H1 (cell line): ENCODE results near the gene CYP2C19. TPM values are rescaled to one million over a fixed set of nuclear protein-coding genes. Genes with fewer than 3 reads are reported as not detected.

Experiments
- CTCF ChIA-PET: fragments of 300-600 bp; sonication (Branson Sonifier 250); formaldehyde crosslinking; loops from one replicate; lab custom pipeline; 2021; ENCODE audit not compliant: partially characterized antibody; lab: Charles Lee
- POLR2A ChIA-PET: fragments of 300-600 bp; sonication (Branson Sonifier 250); formaldehyde crosslinking; loops from one replicate; lab custom pipeline; 2021; ENCODE audit warnings: inconsistent platforms; ENCODE audit not compliant: partially characterized antibody; lab: Charles Lee
- DNase-seq, 2 experiments: peaks; one replicate each; pipeline versions ENCODE4 v3.0.0 to v3.0.0-alpha.2; 2010 to 2022; ENCODE audit warnings: low spot score in 2 of 2, low read depth in 1 of 2, mixed read lengths in 1 of 2
- FAIRE-seq: peaks from 2 replicates; lab custom pipeline; 2011; peaks lifted over from hg19 to GRCh38; lab: Jason Lieb, UNC
- H2AFZ ChIP-seq: 2 replicates; pipeline ENCODE4 v1.8.1; 2012; ENCODE audit warnings: low read length, inconsistent platforms
- H2AK5ac ChIP-seq: 2 replicates; pipeline ENCODE4 v1.6.1; 2013; ENCODE audit warnings: low read depth, low read length
- H2BK120ac ChIP-seq: replicated peaks from 2 replicates; pipeline ENCODE3; 2013; ENCODE audit warnings: low read depth, low read length, inconsistent platforms
- H2BK12ac ChIP-seq: 2 replicates; pipeline ENCODE4 v1.6.1; 2013; ENCODE audit warnings: low read depth, low read length
- H2BK15ac ChIP-seq: 2 replicates; pipeline ENCODE4 v1.6.1; 2013; ENCODE audit warnings: low read length
- H2BK20ac ChIP-seq: 2 replicates; pipeline ENCODE4 v1.6.1; 2013; ENCODE audit warnings: low read length
- H2BK5ac ChIP-seq: 2 replicates; pipeline ENCODE4 v1.6.1; 2013; ENCODE audit warnings: low read depth, low read length
- H3K14ac ChIP-seq: 2 replicates; pipeline ENCODE4 v1.6.1; 2013; ENCODE audit warnings: inconsistent platforms; ENCODE audit not compliant: insufficient read length
- H3K18ac ChIP-seq: 2 replicates; pipeline ENCODE4 v1.6.1; 2013; ENCODE audit warnings: low read length; ENCODE audit errors: extremely low read depth
- H3K23ac ChIP-seq: 2 replicates; pipeline ENCODE4 v1.6.1; 2013; ENCODE audit warnings: inconsistent platforms; ENCODE audit not compliant: insufficient read length
- H3K23me2 ChIP-seq: 2 replicates; pipeline ENCODE4 v1.6.1; 2013; ENCODE audit warnings: low read depth, low read length
- H3K27ac ChIP-seq: 2 replicates; pipeline ENCODE4 v1.6.1; 2011; ENCODE audit warnings: low read depth, low read length, inconsistent platforms
- H3K27me3 ChIP-seq, 4 experiments: replicated peaks in 1 of 4; 1 replicate in 1 of 4; 2 replicates in 3 of 4; pipeline versions ENCODE4 v1.6.1 to v1.8.1; 2011 to 2013; ENCODE audit warnings: low read length in 3 of 4, mild to moderate bottlenecking in 3 of 4, inconsistent platforms in 2 of 4, mixed read lengths in 2 of 4, moderate library complexity in 1 of 4; ENCODE audit not compliant: control insufficient read depth in 3 of 4, insufficient read depth in 3 of 4; ENCODE audit errors: extremely low read depth in 1 of 4
- H3K36me3 ChIP-seq, 4 experiments: 2 replicates each; pipeline versions ENCODE4 v1.6.1 to v1.8.1; 2011 to 2013; ENCODE audit warnings: mild to moderate bottlenecking in 4 of 4, low read length in 3 of 4, moderate library complexity in 2 of 4, control low read depth in 1 of 4, inconsistent platforms in 1 of 4; ENCODE audit not compliant: insufficient read depth in 4 of 4, control insufficient read depth in 2 of 4
- H3K4ac ChIP-seq: replicated peaks from 2 replicates; pipeline ENCODE3; 2013; ENCODE audit warnings: low read length, low read depth, mixed read lengths, inconsistent platforms; ENCODE audit not compliant: insufficient read length
- H3K4me1 ChIP-seq, 4 experiments: replicated peaks in 1 of 4; 1 replicate in 1 of 4; 2 replicates in 3 of 4; pipeline versions ENCODE4 v1.6.1 to v1.8.1; 2011 to 2013; ENCODE audit warnings: low read length in 3 of 4, inconsistent platforms in 2 of 4, mixed read lengths in 1 of 4; ENCODE audit not compliant: insufficient read depth in 4 of 4, control insufficient read depth in 3 of 4
- H3K4me2 ChIP-seq, 2 experiments: 2 replicates each; pipeline versions ENCODE4 v1.6.1 to v1.8.1; 2011 to 2013; ENCODE audit warnings: low read depth in 2 of 2, low read length in 2 of 2, control low read depth in 1 of 2, inconsistent platforms in 1 of 2, mild to moderate bottlenecking in 1 of 2; ENCODE audit not compliant: insufficient read depth in 1 of 2
- H3K4me3 ChIP-seq, 4 experiments: fragments of 200-600, 300-600 bp in 1 of 4; sonication (generic), shearing (Covaris generic), sonication (Bioruptor Twin) in 1 of 4; 2 replicates each; pipeline versions ENCODE4 v1.5.1 to v1.8.1; 2011 to 2016; ENCODE audit warnings: low read length in 4 of 4, low read depth in 3 of 4, control low read depth in 2 of 4, inconsistent platforms in 2 of 4, mild to moderate bottlenecking in 2 of 4, mixed read lengths in 1 of 4, moderate library complexity in 1 of 4; ENCODE audit not compliant: insufficient read depth in 2 of 4; ENCODE audit errors: extremely low read depth in 1 of 4
- H3K56ac ChIP-seq: replicated peaks from 2 replicates; pipeline ENCODE3; 2013; ENCODE audit warnings: low read depth, mild to moderate bottlenecking, mixed read lengths, low read length, inconsistent platforms; ENCODE audit not compliant: insufficient read length
- H3K79me1 ChIP-seq: 2 replicates; pipeline ENCODE4 v1.6.1; 2013; ENCODE audit warnings: low read depth, low read length, control low read depth
- H3K79me2 ChIP-seq, 2 experiments: 2 replicates each; pipeline versions ENCODE4 v1.6.1 to v1.8.1; 2012 to 2013; ENCODE audit warnings: low read length in 2 of 2, mild to moderate bottlenecking in 2 of 2, inconsistent platforms in 1 of 2; ENCODE audit not compliant: insufficient read depth in 2 of 2, control insufficient read depth in 1 of 2
- H3K9ac ChIP-seq, 4 experiments: replicated peaks in 1 of 4; 1 replicate in 1 of 4; 2 replicates in 3 of 4; pipeline versions ENCODE4 v1.6.1 to v1.8.1; 2011 to 2013; ENCODE audit warnings: low read depth in 3 of 4, low read length in 3 of 4, control low read depth in 2 of 4, mild to moderate bottlenecking in 2 of 4, moderate library complexity in 2 of 4, inconsistent platforms in 1 of 4; ENCODE audit errors: extremely low read depth in 1 of 4
- H3K9me3 ChIP-seq, 2 experiments: 2 replicates each; pipeline versions ENCODE4 v1.6.1 to v1.8.1; 2012 to 2013; ENCODE audit warnings: mild to moderate bottlenecking in 2 of 2, moderate library complexity in 2 of 2, control low read depth in 1 of 2, inconsistent platforms in 1 of 2, low read depth in 1 of 2, low read length in 1 of 2, mixed read lengths in 1 of 2; ENCODE audit not compliant: insufficient read depth in 2 of 2
- H4K20me1 ChIP-seq, 2 experiments: replicated peaks in 1 of 2; 2 replicates each; pipeline versions ENCODE3 to v1.8.1; 2011 to 2013; ENCODE audit warnings: inconsistent platforms in 2 of 2, low read length in 2 of 2, mild to moderate bottlenecking in 1 of 2; ENCODE audit not compliant: insufficient read depth in 2 of 2, control insufficient read depth in 1 of 2
- H4K5ac ChIP-seq: 2 replicates; pipeline ENCODE4 v1.6.1; 2013; ENCODE audit warnings: low read length, low read depth, mixed read lengths, inconsistent platforms; ENCODE audit not compliant: insufficient read length
- H4K8ac ChIP-seq: 2 replicates; pipeline ENCODE4 v1.8.0; 2013; ENCODE audit warnings: mild to moderate bottlenecking, moderate library complexity, low read length, inconsistent platforms; ENCODE audit not compliant: insufficient read depth; ENCODE audit errors: extremely low read depth
- H4K91ac ChIP-seq: replicated peaks from 2 replicates; pipeline ENCODE3; 2013; ENCODE audit warnings: low read length, mixed read lengths, inconsistent platforms; ENCODE audit not compliant: insufficient read length
- CEBPB ChIP-seq: IDR thresholded peaks from 2 replicates; pipeline ENCODE4 v1.6.1; 2012; ENCODE audit warnings: low read depth, low read length
- NANOG ChIP-seq: IDR thresholded peaks from 2 replicates; pipeline ENCODE4 v1.6.1; 2011; ENCODE audit warnings: low read length, low read depth, mild to moderate bottlenecking, inconsistent platforms; ENCODE audit not compliant: insufficient read depth, poor library complexity, severe bottlenecking
- POLR2A ChIP-seq, 2 experiments: IDR thresholded peaks; 1 replicate in 1 of 2; 2 replicates in 1 of 2; pipeline ENCODE4 v1.6.1; 2011; ENCODE audit warnings: low read depth in 2 of 2, low read length in 2 of 2, mild to moderate bottlenecking in 2 of 2; ENCODE audit errors: control extremely low read depth in 1 of 2
- POU5F1 ChIP-seq: IDR thresholded peaks from 2 replicates; pipeline ENCODE4 v1.6.1; 2011; ENCODE audit warnings: low read depth, mild to moderate bottlenecking, low read length, moderate library complexity
- SIX5 ChIP-seq: IDR thresholded peaks from 2 replicates; pipeline ENCODE4 v1.6.1; 2011; ENCODE audit warnings: mild to moderate bottlenecking, low read depth, low read length
- TAF1 ChIP-seq: IDR thresholded peaks from 2 replicates; pipeline ENCODE4 v1.6.1; 2011; ENCODE audit warnings: mild to moderate bottlenecking, low read depth, low read length
- TBP ChIP-seq: IDR thresholded peaks from 2 replicates; pipeline ENCODE4 v1.6.1; 2011; ENCODE audit warnings: low read depth, low read length, improper control_type of control experiment
- USF2 ChIP-seq: IDR thresholded peaks from 2 replicates; pipeline ENCODE4 v1.6.1; 2011; ENCODE audit warnings: low read length, improper control_type of control experiment
- WGBS, 2 experiments: shearing (Covaris generic) in 1 of 2; methylation state at CpG; one replicate each; pipeline versions ENCODE4 v1.1.6 to v1.1.7; 2013 to 2015; ENCODE audit warnings: low lambda C conversion rate in 2 of 2, mixed read lengths in 2 of 2, inconsistent platforms in 1 of 2, low coverage in 1 of 2, missing lambda C conversion rate in 1 of 2; ENCODE audit not compliant: insufficient replicate concordance in 2 of 2, insufficient coverage in 1 of 2, insufficient read length in 1 of 2; ENCODE audit errors: extremely low coverage in 1 of 2, missing lambda C conversion rate in 1 of 2; 5-methylcytosine and 5-hydroxymethylcytosine counted together
- polyA plus RNA-seq, 7 experiments: library from polyadenylated mRNA; depleted of rRNA in 3 of 7; stranded (reverse) in 5 of 7; unstranded in 2 of 7; fragments of >200 nt in 5 of 7; fragments of 200-250 nt in 2 of 7; gene quantifications; 1 replicate in 5 of 7; 2 replicates in 1 of 7; 4 replicates in 1 of 7; pipeline versions ENCODE4 v1.2.1 to v1.2.3, GENCODE V29; 2011 to 2013; ENCODE audit warnings: missing spikeins in 2 of 7, mixed read lengths in 2 of 7
- total RNA-seq: library from RNA; stranded (reverse); fragmentation: NEBNext Ultra II Directional; extraction: Animal tissue kit (Norgen Biotek cat#: 25700); gene quantifications from 2 replicates; pipeline ENCODE4 v1.2.1, GENCODE V29; 2021
- TF ChIP-seq, protein P1 (sequence below), 3 experiments: IDR thresholded peaks; 1 replicate in 2 of 3; 2 replicates in 1 of 3; pipeline versions ENCODE4 v1.5.1 to v1.6.1; 2011; ENCODE audit warnings: low read length in 3 of 3, mild to moderate bottlenecking in 3 of 3, inconsistent platforms in 2 of 3, low read depth in 1 of 3, moderate library complexity in 1 of 3; ENCODE audit not compliant: insufficient read depth in 1 of 3; ENCODE audit errors: control extremely low read depth in 1 of 3
- TF ChIP-seq, protein P2 (sequence below): IDR thresholded peaks from 2 replicates; pipeline ENCODE4 v1.6.1; 2012; ENCODE audit warnings: low read length, inconsistent platforms

CYP2C19 gene
- total and polyA plus RNA-seq, 2 of the 8 experiments (the other 6 are each of a cell fraction or from before 2014, with no cell fraction given) = not detected

GRCh38 chr10:94889123-94889522 lies 126.6 kb downstream of the CYP2C19 start:
- Histone ChIP-seq H3K4me1 (no peaks in the 10 kb centered on the region), H4K20me1 (no peaks in the 10 kb centered on the region), H2AFZ (no peak overlapping the region), H3K4me3 (no peak overlapping the region), H3K9ac (no peak overlapping the region), H2AK5ac (no peak overlapping the region), H4K91ac (no peak overlapping the region), H3K14ac (no peak overlapping the region), H2BK20ac (no peak overlapping the region), H3K9me3 (peaks cover 4 to 6% of the 10 kb centered on the region in 2 experiments; a peak in 3 of 4 replicates), H4K5ac (no peak overlapping the region), H4K8ac (no peak overlapping the region), H3K23ac (no peak overlapping the region), H2BK12ac (no peak overlapping the region), H2BK5ac (no peak overlapping the region), H3K23me2 (no peaks in the 10 kb centered on the region), H3K79me1 (no peaks in the 10 kb centered on the region), H3K18ac (no peak overlapping the region), H3K27ac (no peak overlapping the region), H2BK15ac (no peak overlapping the region), H3K4me2 (no peak overlapping the region), H3K56ac (no peak overlapping the region), H2BK120ac (no peak overlapping the region), H3K4ac (no peak overlapping the region), H3K36me3 (no peaks in the 10 kb centered on the region), H3K79me2 (no peaks in the 10 kb centered on the region), H3K27me3 (no peaks in the 10 kb centered on the region)
- 96% methylated on average over 3 of the region's 3 CpGs; no CpG with 5 or more reads in 1 of the 2 experiments for WGBS, 2 experiments
- ChIA-PET POLR2A (no interaction called here), CTCF (interaction anchor here (2.4 kb wide), 1 partner anchor 10 kb away, joined by 10 read pairs; no protein-coding TSS in a partner anchor)
- FAIRE-seq (no peak), DNase-seq (no peak)
- no peak for TF ChIP-seq TBP
- TF ChIP-seq SIX5 = no peak
- no peak for TF ChIP-seq POU5F1
- no peak for TF ChIP-seq TAF1
- no peak for TF ChIP-seq USF2
- TF ChIP-seq, protein P1, sequence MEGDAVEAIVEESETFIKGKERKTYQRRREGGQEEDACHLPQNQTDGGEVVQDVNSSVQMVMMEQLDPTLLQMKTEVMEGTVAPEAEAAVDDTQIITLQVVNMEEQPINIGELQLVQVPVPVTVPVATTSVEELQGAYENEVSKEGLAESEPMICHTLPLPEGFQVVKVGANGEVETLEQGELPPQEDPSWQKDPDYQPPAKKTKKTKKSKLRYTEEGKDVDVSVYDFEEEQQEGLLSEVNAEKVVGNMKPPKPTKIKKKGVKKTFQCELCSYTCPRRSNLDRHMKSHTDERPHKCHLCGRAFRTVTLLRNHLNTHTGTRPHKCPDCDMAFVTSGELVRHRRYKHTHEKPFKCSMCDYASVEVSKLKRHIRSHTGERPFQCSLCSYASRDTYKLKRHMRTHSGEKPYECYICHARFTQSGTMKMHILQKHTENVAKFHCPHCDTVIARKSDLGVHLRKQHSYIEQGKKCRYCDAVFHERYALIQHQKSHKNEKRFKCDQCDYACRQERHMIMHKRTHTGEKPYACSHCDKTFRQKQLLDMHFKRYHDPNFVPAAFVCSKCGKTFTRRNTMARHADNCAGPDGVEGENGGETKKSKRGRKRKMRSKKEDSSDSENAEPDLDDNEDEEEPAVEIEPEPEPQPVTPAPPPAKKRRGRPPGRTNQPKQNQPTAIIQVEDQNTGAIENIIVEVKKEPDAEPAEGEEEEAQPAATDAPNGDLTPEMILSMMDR (IDR thresholded peaks at IDR 0.05; ENCODE audit: control extremely low read depth in 1 of 3, insufficient read depth in 1 of 3, low read depth in 1 of 3, low read length in 3 of 3) = no peak
- TF ChIP-seq POLR2A (IDR thresholded peaks at IDR 0.05; ENCODE audit: control extremely low read depth in 1 of 2, low read depth in 2 of 2, low read length in 2 of 2) = no peak
- TF ChIP-seq, protein P2, sequence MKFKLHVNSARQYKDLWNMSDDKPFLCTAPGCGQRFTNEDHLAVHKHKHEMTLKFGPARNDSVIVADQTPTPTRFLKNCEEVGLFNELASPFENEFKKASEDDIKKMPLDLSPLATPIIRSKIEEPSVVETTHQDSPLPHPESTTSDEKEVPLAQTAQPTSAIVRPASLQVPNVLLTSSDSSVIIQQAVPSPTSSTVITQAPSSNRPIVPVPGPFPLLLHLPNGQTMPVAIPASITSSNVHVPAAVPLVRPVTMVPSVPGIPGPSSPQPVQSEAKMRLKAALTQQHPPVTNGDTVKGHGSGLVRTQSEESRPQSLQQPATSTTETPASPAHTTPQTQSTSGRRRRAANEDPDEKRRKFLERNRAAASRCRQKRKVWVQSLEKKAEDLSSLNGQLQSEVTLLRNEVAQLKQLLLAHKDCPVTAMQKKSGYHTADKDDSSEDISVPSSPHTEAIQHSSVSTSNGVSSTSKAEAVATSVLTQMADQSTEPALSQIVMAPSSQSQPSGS = no peak
- TF ChIP-seq NANOG = no peak
- TF ChIP-seq CEBPB = no peak
